VCaP (cell line): ENCODE data around the gene ITPR2.
A peak's percentile ranks its signal among the peaks of the same experiment; 100 is the strongest.

ENCODE experiments used
- H3K27ac ChIP-seq: fragments of 450-650 bp; 2 replicates; pipeline ENCODE4 v1.5.1; 2017
- TF ChIP-seq, protein P1 (sequence below): fragments of 450-650 bp; conservative IDR thresholded peaks from 2 replicates; pipeline ENCODE4 v1.5.1; 2017; ENCODE audit warnings: mild to moderate bottlenecking, moderate library complexity

Gene ITPR2

DNA sequence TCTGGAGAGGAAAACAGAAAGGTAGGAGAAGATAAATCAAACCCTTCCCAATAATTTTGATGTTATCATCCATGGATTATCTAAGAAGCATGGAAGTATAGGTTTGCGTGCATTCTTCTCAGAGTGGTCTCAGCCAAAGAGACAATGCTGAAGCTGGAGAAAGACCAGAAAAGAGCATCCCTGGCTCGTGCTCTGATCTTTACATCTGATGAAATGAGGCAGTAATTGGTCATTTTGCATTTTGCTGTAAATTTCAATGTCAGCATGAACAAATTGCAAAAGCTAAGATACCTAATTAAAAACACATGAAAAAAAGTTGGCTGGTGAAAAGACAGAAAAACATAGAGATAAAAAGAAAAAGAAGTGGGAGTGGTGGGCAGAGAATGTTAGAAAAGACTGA lies 252.4 kb downstream of the ITPR2 start:
- TF ChIP-seq, protein P1, sequence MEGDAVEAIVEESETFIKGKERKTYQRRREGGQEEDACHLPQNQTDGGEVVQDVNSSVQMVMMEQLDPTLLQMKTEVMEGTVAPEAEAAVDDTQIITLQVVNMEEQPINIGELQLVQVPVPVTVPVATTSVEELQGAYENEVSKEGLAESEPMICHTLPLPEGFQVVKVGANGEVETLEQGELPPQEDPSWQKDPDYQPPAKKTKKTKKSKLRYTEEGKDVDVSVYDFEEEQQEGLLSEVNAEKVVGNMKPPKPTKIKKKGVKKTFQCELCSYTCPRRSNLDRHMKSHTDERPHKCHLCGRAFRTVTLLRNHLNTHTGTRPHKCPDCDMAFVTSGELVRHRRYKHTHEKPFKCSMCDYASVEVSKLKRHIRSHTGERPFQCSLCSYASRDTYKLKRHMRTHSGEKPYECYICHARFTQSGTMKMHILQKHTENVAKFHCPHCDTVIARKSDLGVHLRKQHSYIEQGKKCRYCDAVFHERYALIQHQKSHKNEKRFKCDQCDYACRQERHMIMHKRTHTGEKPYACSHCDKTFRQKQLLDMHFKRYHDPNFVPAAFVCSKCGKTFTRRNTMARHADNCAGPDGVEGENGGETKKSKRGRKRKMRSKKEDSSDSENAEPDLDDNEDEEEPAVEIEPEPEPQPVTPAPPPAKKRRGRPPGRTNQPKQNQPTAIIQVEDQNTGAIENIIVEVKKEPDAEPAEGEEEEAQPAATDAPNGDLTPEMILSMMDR, result no peak

DNA sequence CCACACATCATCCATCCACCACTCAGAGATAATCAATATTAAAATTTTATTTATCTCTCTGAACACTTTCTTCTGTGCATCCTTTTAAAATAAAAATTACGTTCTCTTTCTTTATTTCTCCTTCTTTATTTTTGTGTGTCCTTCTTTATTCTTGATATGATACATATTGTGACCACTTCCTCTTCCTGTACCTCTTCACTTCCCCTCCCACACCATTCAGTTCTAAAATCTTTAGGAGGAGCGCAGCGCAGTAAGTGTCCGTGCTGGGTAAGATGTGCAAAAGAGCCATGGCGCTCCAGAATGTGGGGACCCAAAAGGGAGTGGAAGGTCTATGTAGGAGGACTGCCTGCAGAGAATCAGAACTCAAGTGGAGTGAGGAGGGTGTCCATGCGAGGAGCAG lies 256.7 kb downstream of the ITPR2 start:
- no peak overlapping the region for H3K27ac ChIP-seq
- TF ChIP-seq, protein P1, result no peak

More for the DNA sequence above, 252.4 kb downstream of the ITPR2 start:
- H3K27ac ChIP-seq, result no peak overlapping the region

DNA sequence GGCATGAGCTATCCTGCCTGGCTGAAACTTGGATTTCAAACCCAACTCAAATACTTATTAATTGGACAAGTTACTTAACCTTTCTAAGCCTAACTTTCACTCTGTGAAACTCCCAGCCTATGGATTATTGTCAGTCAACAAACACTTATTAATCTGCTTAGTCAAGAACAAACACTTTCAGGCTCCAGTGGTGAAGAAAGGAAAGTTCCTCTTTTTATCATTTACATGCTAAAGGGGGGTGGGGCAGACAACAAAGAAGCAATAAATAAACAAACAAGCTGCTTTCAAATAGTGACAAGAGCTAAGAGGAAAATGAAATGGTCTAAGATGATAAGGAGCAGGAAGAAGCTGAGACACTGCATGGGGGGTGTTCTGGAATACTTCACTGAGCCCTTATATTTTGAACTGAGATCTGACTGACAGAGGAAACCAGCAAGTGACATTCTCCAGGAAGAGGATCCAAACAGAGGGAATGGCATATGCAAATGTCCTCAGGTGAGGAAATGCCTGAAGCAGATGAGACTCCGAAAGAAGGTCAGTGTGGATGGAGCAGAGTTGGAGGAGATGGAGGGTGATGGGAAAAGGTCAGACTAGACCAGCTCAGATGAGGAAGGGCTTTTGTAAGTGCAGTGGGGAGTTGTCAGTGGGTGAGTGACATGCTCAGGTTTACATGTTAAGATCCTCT lies 259.6 kb downstream of the ITPR2 start:
- TF ChIP-seq, protein P1, result no peak
- no peak overlapping the region for H3K27ac ChIP-seq

DNA sequence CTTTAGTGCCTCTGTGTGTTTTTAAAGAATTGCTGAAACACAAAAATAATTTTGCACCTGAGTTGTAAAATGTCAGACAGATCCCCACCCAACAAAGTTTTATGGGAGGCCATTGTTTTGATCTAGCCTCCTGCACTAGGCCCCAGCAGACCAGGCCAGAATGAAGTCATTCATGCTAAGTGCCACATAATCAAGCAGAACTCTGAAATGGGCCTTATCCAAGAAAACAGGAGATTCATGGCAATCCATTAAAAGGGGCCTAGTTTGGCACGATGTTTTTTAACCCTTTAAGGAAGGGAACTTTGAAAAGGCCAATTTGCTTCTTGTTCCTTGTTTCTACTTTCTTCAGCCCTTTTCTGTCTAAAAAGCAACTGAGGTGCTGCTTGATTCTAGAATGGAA lies 260.9 kb downstream of the ITPR2 start:
- TF ChIP-seq, protein P1, result no peak
- peak overlapping the region; percentile 73 for H3K27ac ChIP-seq

DNA sequence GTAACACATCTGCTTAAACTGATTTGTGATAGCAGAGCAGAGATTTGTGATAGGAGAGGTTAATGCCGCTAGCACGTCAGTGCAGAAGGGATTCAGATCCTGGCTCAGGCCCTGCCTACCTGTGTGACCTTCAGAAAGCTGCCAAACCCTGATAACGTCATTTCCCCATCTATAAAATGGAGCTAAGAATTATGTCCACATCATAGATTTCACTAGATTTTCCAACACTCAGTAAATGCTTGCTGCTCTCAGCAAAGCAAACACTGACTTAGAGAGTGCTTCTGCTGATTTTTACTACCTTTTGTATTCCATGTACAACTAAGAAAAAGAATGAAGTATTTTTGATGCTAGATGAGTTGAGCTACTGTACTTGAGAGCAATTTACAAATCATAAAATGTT lies 261.4 kb downstream of the ITPR2 start:
- TF ChIP-seq, protein P1, result no peak
- peak overlapping the region; percentile 73 for H3K27ac ChIP-seq

DNA sequence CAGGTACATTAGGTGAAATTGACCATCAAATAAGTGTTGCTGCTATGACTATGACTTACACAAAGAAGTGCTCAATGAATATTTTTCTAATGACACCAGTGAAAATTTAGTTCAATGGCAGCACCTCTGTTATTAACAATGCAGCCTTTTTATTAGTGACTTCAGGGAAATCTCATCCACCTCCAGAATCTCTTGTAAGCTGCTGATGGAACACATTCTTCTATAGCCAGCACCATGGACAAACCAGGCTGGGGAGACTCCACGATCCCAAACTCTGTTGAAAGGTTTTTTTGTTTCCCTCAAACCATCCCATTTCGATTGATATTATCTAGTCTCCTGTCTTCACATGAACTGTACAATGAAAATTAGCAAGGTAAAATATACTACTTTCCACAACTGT lies 265.9 kb downstream of the ITPR2 start:
- TF ChIP-seq, protein P1, result no peak
- H3K27ac ChIP-seq, result no peak overlapping the region

DNA sequence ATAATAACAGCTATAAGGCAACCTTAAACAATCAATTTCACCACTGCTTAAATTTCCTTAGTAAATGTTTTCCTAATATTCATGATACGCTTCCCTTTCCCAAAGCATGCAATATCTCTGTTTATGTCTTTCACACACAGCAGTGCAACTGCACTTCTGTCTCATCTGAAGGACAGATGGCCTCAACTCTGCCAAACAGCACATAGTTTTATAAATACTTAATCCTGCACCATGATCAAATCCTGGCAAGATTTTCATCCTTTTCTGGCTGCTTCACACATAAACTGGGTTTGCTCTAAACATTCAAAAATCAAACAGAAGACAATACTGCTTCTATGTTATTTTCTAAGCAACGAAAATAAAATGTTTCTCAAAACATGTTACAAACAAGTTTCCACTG lies 266.3 kb downstream of the ITPR2 start:
- TF ChIP-seq, protein P1, result no peak
- no peak overlapping the region for H3K27ac ChIP-seq
